GM19372 (cell line): ENCODE data around the gene TPCN2.

Source experiments
- ATAC-seq: cut with Tn5 transposase; IDR thresholded peaks from one replicate; pipeline ENCODE4 v1.9.1; 2021; ENCODE audit warnings: mild to moderate bottlenecking, low read depth, moderate library complexity; ENCODE audit not compliant: unreplicated experiment

Gene TPCN2

DNA sequence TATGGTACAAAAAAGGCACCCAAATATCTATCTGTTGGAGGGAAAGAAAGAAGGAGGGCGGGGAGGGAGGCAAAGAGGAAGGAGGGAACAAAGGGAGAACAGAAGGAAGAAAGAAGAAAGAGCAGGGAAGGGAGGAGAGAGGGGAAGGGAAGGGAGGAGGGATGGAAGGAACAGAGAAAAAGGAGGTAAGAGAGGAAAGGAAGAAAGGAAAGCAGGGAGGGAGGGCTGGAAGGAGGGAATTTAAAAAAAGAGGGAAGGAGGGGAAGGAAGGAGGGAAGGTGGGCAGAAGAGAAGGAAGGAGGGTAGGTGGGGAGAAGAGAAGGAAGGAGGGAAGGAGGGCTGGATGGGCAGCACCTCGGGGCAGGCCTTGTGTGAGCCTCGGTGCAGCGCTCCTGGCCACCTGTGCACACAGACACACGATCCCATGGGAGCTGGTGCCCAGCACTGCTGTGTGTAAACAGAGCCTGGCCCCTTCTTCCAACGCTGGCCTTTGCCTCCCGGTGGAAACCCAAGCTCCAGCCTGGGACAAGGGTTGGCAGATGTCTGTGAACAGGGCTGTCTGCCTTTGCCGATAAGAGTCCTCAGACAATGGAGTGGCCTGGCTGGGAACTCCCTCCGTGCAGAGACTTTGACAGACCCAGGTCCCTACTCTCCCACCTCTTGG is 130.2 kb downstream of the TPCN2 start:
- ATAC-seq, result no peak

DNA sequence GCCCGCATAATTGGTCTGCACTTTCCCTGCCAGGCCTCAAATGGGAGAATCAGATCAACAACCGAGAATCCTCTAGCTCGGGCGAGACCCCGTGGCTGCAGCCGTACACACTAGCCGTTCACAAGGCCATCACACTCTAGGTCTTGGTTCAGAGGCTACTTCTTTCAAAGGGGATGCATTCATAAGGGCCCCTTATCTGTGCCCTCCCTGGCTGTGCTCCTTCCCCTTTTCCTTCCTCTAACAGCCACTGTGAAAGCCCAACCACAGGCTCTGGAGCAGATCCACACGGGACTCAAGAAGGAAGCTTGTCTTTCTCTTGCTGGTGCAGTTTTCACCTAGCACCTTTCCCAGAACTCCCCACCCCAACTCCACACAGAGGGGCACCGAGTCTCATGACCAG is 131.5 kb downstream of the TPCN2 start:
- no peak for ATAC-seq

DNA sequence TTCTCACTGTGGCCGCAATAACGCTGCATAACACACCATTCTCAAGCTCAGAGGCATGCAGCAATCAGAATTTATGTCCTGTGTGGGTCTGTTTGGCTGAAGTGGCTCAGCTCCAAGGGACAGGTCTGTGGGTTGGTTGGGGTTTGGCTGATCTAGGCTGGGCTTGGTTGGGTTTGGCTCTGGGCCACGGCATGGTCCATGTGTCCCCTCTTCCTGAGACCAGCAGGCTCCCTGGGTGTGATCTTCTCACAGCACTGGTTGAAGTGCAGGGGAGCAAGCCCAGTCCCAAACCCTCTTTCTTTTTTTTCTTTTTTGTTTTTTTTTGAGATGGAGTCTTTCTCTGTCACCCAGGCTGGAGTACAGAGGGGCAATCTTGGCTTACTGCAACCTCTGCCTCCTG is 132.0 kb downstream of the TPCN2 start:
- no peak for ATAC-seq

DNA sequence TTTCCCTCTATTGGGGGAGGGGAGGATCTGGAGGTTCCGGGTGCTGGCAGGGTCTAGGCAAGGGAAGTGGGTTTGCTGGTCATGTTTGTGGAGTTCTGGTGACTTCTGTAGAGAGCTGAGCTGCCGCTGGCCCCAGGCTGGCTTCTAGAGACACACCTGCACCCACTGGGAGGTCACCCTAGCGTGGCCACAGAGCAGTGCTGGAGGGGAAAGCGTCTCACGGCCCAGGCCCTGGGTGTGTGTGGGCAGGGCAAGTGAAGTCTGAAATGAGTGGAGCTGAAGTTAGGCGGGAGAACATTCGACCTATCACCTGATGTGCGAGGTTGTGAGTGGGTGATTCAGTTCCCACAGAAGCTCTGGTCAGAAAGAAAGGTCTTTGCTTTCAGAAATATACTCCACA is 134.9 kb downstream of the TPCN2 start:
- ATAC-seq, result no peak
